VCaP (cell line): ENCODE results near the gene CDC37L1.
A peak's percentile ranks its signal among the peaks of the same experiment; 100 is the strongest.

Source experiments
- H3K27ac ChIP-seq: fragments of 450-650 bp; 2 replicates; pipeline ENCODE4 v1.5.1; 2017
- TF ChIP-seq, protein P1 (sequence below): fragments of 450-650 bp; conservative IDR thresholded peaks from 2 replicates; pipeline ENCODE4 v1.5.1; 2017; ENCODE audit warnings: mild to moderate bottlenecking, moderate library complexity

The CDC37L1 gene

DNA sequence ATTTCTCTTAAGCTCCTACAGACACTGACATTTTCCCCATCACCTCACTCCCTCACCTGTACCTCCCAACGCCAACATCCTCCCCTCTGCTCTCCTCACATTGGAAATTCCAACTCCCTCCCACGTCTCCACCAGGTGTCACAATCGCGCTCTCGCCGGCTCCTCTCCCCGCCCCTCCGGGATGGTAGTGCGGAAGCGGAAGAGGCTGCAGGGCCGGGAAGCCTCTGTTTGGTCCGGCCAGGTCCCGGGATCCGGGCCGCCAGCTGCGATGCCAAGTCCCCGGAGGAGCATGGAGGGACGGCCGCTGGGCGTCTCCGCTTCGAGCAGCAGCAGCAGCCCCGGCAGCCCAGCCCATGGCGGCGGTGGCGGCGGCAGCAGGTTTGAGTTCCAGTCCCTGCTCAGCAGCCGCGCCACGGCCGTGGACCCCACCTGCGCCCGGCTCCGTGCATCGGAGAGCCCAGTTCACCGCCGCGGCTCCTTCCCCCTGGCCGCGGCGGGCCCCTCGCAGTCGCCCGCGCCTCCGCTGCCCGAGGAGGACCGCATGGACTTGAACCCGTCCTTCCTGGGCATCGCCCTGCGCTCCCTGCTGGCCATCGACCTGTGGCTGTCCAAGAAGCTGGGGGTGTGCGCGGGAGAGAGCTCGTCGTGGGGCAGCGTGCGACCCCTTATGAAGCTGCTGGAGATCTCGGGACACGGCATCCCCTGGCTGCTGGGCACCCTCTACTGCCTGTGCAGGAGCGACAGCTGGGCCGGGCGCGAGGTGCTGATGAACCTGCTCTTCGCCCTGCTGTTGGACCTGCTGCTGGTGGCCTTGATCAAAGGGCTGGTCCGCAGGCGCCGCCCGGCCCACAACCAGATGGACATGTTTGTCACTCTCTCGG, 17.0 kb upstream of the CDC37L1 start, which contains the start of gene PLPP6:
TSS of gene PLPP6 (plus strand) at position 187 of the 881 bp plus-strand sequence. CDS start at position 269, 82 bp downstream.
- TF ChIP-seq, protein P1, sequence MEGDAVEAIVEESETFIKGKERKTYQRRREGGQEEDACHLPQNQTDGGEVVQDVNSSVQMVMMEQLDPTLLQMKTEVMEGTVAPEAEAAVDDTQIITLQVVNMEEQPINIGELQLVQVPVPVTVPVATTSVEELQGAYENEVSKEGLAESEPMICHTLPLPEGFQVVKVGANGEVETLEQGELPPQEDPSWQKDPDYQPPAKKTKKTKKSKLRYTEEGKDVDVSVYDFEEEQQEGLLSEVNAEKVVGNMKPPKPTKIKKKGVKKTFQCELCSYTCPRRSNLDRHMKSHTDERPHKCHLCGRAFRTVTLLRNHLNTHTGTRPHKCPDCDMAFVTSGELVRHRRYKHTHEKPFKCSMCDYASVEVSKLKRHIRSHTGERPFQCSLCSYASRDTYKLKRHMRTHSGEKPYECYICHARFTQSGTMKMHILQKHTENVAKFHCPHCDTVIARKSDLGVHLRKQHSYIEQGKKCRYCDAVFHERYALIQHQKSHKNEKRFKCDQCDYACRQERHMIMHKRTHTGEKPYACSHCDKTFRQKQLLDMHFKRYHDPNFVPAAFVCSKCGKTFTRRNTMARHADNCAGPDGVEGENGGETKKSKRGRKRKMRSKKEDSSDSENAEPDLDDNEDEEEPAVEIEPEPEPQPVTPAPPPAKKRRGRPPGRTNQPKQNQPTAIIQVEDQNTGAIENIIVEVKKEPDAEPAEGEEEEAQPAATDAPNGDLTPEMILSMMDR: peak; percentile 81
- peak within 1 kb of the TSS; percentile 95 for H3K27ac ChIP-seq

DNA sequence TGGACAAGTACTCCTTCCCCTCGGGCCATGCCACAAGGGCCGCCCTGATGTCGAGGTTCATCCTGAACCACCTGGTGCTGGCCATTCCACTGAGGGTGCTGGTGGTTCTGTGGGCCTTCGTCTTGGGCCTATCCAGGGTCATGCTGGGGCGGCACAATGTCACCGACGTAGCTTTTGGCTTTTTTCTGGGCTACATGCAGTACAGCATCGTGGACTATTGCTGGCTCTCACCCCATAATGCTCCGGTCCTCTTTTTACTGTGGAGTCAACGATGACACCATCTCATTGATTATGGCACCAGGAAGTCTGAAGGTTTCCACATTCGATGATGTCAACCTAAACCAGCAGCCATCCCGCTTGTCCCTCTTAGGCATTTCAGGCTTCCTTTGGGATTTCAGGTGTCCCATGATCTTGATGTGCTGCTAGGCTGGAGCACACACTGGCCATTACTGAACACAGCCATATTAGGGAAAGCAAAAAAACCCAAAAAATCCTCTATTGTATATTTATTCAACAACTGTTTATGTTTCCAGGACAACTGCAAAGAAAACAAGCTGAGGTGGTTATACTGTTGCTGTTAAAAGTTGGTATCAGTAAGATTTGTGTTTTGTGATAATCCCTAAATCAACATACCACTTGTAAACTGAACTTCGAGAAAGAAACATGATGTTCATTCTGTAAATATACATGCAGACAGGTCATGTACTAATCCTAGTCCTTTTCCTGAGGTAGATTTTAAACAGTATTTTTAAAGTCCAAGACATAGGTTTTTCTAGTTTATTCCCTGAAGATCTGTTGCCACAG, 16.2 kb upstream of the CDC37L1 start:
- peak overlapping the region; percentile 95 for H3K27ac ChIP-seq
- TF ChIP-seq, protein P1: no peak

DNA sequence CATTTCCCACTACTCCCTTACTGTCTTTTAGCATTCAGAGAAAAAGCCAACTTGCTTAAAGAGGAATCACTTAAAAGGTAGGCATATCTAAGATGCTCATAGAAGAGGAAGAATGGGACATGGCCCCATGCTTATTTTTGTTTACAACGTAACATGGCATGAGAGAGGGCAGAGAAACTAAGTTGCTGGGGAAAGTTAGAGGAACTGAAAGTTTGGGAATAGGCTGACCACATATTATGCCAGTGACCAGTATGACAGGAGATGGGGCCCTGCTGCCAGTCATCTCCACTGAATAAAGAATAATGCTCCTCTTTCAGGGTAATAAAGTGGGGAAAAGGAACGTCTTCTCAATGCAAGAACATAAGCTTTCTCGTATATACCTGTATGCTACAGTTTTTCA, 15.4 kb upstream of the CDC37L1 start:
- TF ChIP-seq, protein P1: no peak
- peak overlapping the region; percentile 95 for H3K27ac ChIP-seq

DNA sequence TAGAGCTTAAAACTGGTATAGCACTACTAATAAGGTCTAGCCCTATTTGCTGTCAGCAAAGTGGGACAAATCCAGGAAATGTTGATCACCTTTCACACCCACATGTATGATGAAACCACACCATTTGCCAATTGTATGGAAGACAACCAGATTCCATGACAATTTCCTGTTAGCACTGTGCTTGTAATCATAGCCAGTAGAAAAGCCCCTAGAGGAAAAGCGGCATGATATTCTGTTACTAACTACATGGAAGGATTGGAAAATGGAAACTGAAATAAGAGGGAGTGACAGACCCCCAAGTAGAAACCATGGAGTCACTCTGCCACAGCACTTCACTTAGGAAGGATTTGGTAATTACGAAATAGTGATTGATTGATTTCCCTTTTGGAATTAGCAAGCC, 14.0 kb upstream of the CDC37L1 start:
- peak overlapping the region; percentile 95 for H3K27ac ChIP-seq
- TF ChIP-seq, protein P1: no peak

DNA sequence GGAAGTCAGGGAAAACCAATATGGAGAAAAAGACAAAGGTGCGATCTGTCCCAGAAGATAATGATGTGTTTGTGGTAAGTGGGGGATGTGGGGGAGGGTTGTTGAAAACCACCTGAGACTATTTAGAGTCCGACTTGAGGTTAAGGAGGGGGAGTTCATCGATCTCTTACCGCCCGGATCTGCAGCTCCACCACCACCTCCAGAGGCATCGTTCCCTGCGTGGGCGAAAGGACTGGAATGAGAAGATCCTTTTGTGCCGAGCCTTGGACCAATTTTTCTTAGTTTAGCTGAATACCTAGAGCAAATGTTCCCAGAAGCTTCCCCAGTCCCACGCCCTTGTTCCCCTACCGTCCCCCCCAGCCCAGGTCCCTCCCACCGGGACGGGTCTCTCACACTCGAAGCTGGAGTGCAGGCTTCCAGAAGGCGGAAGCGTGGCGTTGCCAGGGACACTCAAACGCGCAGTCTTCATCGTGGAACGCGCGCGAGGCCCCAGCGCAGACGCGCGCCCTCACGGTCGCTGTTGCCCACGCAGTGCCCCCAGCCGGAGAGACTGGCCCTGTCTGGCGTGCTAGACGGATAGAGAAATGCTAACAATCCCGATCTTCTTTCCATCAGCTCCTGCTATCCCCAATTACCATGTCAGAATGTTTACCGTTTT, 13.2 kb upstream of the CDC37L1 start, which contains the start of gene SPATA6L:
TSS of gene SPATA6L (minus strand) at position 439 of the 658 bp plus-strand sequence. CDS start at position 209, 230 bp downstream.
- TF ChIP-seq, protein P1: peak; percentile 56
- H3K27ac ChIP-seq: peak within 1 kb of the TSS; percentile 95

DNA sequence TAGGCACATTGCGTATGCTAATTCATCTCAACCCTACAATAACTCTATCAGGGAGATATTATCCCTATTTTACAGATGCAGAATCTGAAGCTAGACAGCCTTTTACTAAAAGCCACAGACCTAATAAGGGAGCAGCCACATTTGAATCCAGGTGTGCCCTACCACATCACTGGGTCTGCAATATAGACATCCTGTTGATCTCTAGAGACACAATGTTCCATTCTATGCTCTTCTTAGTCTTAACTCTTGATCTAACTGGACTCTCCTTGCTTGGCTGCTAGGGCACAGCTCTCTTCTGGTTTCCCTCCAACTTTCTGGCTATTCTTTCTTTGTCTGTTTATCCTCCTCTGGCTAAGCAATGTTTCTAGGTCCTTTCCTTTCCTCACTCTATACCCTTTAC, 11.7 kb upstream of the CDC37L1 start:
- TF ChIP-seq, protein P1: no peak
- H3K27ac ChIP-seq: no peak overlapping the region
